Epithelial cell of esophagus (primary cell): ENCODE data around the gene STAC.
A peak's percentile ranks its signal among the peaks of the same experiment; 100 is the strongest.
"Not testable (repeated sequence)": the region's sequence is repeated elsewhere in the genome, so short reads cannot be mapped to it uniquely, and the experiment has no call there.

Experiments used
- DNase-seq: peaks from one replicate; pipeline ENCODE4 v3.0.0; 2010; ENCODE audit warnings: low read depth
- H3K4me3 ChIP-seq: 2 replicates; pipeline ENCODE4 v1.5.1; 2011; ENCODE audit warnings: mild to moderate bottlenecking, low read length, control low read depth
- TF ChIP-seq, protein P1 (sequence below): IDR thresholded peaks from 2 replicates; pipeline ENCODE4 v1.5.1; 2011; ENCODE audit warnings: low read depth, mild to moderate bottlenecking, low read length, control low read depth, inconsistent platforms; ENCODE audit not compliant: insufficient read depth; ENCODE audit errors: missing control alignments

STAC gene

DNA sequence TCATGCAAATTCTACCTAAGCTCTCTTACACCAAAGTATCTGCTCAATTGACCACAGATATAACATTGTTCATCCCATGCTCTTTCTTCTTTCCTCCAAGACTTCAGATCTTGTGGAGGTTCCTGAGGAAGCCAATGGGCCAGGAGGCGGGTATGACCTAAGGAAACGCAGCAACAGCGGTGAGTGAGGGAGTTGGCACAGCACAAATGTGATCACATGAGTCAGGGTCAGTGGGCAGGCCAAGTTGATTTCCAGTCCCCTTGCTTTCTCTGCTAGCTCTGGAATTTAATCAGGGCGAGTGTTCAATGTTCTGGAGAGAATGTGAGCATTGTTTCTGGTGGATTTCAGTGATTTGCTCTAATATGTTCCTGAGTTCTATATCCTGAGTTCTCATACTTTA lies 112.7 kb downstream of the STAC start:
- TF ChIP-seq, protein P1, sequence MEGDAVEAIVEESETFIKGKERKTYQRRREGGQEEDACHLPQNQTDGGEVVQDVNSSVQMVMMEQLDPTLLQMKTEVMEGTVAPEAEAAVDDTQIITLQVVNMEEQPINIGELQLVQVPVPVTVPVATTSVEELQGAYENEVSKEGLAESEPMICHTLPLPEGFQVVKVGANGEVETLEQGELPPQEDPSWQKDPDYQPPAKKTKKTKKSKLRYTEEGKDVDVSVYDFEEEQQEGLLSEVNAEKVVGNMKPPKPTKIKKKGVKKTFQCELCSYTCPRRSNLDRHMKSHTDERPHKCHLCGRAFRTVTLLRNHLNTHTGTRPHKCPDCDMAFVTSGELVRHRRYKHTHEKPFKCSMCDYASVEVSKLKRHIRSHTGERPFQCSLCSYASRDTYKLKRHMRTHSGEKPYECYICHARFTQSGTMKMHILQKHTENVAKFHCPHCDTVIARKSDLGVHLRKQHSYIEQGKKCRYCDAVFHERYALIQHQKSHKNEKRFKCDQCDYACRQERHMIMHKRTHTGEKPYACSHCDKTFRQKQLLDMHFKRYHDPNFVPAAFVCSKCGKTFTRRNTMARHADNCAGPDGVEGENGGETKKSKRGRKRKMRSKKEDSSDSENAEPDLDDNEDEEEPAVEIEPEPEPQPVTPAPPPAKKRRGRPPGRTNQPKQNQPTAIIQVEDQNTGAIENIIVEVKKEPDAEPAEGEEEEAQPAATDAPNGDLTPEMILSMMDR, result no peak
- DNase-seq, result no peak
- no peak overlapping the region for H3K4me3 ChIP-seq

DNA sequence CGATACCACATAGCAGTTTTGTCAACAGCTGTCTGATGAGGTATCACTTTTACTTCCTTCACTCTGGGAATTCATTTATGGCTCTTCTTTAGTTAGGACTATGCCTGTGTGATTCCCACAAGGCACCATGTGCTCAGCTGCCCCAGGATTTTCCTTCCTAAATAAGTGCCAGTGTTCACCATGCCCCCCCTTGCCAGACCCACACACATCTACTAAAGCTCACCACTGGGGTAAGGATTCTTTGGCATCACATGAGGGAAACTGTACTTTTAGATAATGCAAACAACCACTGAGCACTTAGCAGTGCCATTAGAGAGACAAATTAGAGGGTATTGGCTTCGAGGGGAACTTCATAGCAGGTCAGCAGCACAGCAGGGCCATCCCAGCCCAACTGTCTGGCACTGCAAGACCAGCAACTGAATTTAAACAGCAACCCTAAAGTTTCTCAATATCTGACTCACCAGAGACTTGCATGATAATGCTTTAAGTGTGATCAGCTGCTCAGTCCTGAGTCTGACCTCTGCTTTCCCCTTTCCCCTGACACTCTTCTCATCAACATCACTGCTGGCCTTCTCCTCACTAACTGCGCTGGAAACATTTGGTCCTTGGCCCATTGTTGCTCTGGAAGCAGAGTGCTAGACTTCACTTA lies 114.3 kb downstream of the STAC start:
- DNase-seq, result peak; percentile 73
- no peak overlapping the region for H3K4me3 ChIP-seq
- TF ChIP-seq, protein P1, result no peak

DNA sequence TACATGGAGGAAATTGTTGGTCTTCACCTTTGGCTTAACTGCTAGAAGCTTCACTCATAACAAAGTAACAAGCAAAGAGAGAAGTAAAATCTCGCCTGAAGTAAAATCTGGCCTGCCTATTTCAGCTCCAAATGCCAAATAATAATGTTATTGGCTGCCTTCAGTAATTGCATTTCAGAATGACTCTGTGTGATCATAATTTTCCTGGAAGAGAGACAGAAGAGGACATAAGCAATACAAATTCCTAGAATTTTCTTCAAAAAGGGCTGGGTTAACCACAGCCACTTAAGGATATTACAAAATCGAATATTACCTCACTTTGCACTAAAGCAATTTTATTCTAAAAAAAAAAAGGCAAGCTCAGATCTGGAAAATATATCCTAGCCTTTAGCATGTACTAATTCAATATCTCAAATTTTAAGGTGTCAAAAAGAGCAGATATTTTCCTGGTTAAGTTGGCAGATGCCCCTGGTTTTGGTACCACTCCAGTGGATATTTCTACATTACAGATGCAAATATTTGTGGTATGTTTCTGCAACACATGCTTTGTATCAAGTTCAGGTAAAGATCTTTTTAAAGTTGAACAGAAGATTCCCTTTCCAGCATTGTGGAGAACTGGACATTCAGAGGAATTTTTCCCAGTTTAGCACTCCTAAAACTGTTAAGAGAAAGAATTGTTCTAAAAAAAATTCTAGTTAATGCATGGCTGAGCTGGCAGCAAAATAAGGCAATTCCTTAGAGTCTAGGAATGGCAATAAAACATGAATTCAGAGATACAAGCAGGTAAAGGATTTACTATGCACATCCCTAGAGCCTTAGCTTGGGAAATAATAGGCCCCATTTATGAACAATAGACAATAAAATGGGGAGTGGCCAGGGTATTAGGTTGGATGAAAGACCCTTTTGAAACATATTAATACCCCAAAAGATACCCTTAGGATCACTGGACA lies 116.7 kb downstream of the STAC start:
- no peak overlapping the region for H3K4me3 ChIP-seq
- TF ChIP-seq, protein P1, result no peak
- DNase-seq, result peak; percentile 21

DNA sequence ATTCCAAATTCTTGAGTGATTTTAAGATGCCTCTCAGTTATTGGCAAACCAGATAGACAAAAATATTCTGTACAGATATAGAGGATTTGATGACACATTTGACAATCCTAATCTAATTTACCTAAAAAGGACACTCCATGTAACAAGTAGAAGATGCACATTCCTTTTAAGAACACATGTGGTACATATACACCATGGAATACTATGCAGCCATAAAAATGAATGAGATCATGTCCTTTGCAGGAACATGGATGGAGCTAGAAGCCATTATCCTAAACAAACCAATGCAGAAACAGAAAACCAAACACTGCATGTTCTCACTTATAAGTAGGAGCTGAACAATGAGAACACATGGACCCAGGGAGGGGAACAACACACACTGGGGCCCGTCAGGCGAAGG lies 119.7 kb downstream of the STAC start:
- H3K4me3 ChIP-seq, DNase-seq: not testable (repeated sequence)

DNA sequence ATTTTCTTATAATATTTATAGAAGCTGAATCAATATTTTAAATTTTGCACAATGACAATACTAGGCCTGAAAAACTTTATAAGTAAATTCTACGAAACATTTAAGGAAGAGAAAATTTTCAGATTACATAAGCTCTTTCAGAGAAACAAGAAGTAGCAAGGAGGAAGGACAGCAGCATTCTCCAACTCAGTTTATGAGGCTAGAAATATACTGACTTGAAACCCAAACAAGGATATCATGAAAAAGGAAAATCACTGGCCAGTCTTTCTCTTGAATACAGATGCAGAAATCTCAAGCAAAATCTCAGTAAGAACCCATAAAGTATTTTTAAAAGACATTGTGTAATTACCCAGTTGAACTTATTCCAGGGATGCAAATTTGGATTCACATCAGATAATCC lies 121.3 kb downstream of the STAC start:
- H3K4me3 ChIP-seq, result no peak overlapping the region
- no peak for DNase-seq
- TF ChIP-seq, protein P1, result no peak

DNA sequence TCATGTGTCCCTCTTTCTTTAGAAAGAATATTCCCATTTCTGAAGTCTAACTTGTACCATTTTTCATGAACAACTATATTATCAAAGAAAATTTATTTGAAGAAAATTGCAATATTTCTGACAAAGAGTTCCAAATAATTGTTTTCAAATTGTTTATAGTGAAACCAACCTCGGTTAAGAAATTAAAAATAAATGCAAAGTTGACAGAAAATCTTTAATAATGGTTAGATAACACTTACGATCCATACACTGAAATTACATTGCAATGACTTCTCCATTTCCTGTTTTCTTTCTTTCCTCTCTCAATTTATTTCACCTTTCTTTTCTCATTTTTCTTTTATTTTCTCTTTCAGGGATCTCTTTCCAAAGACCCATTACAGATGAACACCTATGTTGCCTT lies 125.1 kb downstream of the STAC start:
- no peak overlapping the region for H3K4me3 ChIP-seq
- no peak for DNase-seq
- TF ChIP-seq, protein P1, result no peak

DNA sequence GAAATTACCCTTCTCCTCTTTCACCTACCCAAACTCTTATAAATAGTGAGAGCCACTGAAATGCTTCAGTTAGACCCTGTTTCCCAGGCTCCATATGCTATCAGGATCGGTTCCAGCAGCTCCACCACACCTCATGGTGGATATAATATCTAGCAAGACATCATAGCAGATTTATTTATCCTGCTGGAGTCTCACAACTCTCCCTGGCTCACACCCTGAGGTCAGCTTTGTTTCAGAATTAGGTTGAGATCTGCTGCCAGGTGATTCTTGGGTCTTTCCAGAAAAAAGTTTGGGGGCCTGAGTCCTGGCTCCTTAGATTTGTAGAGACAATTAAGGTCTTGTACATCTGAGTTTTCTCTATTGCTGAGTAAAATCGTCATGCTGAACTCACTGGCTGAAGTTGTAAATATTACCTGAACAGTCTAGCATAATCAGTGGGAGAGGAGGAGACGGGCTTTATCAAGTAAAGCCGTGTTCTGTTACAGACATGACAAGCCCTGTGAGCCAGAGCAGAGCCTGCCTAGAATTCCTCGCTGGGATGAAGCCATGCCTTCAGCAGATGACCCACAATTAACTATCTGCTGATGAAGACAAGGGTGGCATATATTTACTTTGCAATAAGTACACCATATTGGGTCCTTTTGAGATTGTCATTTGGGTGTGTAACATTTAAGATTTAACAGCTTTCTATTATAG lies 131.6 kb downstream of the STAC start:
- DNase-seq, result no peak
- TF ChIP-seq, protein P1, result no peak

More for the DNA sequence above, 131.6 kb downstream of the STAC start:
- H3K4me3 ChIP-seq, result no peak overlapping the region
